ENCODE measurements around the gene CNN2. TPM values are rescaled to one million over a fixed set of nuclear protein-coding genes. Genes with fewer than 3 reads are reported as not detected.

Gene CNN2
- total and polyA plus RNA-seq, 9 of the 15 experiments (the other 6 are each of a cell fraction or from before 2014, with no cell fraction given): 12.1 to 174 (median 52.7) TPM

GRCh38 chr19:1028062-1028926 is 1.9 kb downstream of the CNN2 start (continued):
- peak; percentile 63 for TF ChIP-seq TEAD4 (IDR thresholded peaks at IDR 0.05; ENCODE audit: low read length)
- no peak for TF ChIP-seq TEAD4 (CRISPR knock-in tag; IDR thresholded peaks at IDR 0.05; ENCODE audit: borderline replicate concordance)
- TF ChIP-seq NR2C2 (CRISPR knock-in tag; IDR thresholded peaks at IDR 0.05): no peak
- 0 out of 2 replicates have a peak, but pooled peaks have one; percentile 23 for TF ChIP-seq NR2C2 (tag; IDR thresholded peaks at IDR 0.05)
- TF ChIP-seq SRF (CRISPR knock-in tag; IDR thresholded peaks at IDR 0.05): no peak
- TF ChIP-seq GABPA (tag; conservative IDR thresholded peaks at IDR 0.05; ENCODE audit: low read depth): peak; percentile 93
- TF ChIP-seq ETV1 (tag; conservative IDR thresholded peaks at IDR 0.05; ENCODE audit: low read depth): peak; percentile 50; the same call in 1 of the 2 replicates
- peak in 1 of 2 experiments; percentile 31; a peak in 1 of 4 replicates for TF ChIP-seq KDM1A (IDR thresholded peaks at IDR 0.05)
- TF ChIP-seq SRSF7 (optimal IDR thresholded peaks at IDR 0.05; ENCODE audit: low read depth, low read length): no peak
- no peak for TF ChIP-seq MEIS2 (IDR thresholded peaks at IDR 0.05; ENCODE audit: partially characterized antibody)
- peak; percentile 54; the same call in 1 of the 2 replicates for TF ChIP-seq NKRF (IDR thresholded peaks at IDR 0.05; ENCODE audit: borderline replicate concordance)
- no peak for TF ChIP-seq MAFF (IDR thresholded peaks at IDR 0.05; ENCODE audit: low read length)
- peak; percentile 69 for TF ChIP-seq ZBTB7A (IDR thresholded peaks at IDR 0.05; ENCODE audit: borderline replicate concordance, control insufficient read depth, low read depth, low read length)
- TF ChIP-seq SIN3A (IDR thresholded peaks at IDR 0.05; ENCODE audit: borderline replicate concordance in 2 of 2, control insufficient read depth in 1 of 2, low read depth in 2 of 2, low read length in 2 of 2): peak in 1 of 2 experiments; percentile 52; a peak in 1 of 4 replicates
- no peak for TF ChIP-seq HMG20B (CRISPR knock-in tag; IDR thresholded peaks at IDR 0.05)
- peak; percentile 55 to 62; a peak in 3 of 4 replicates for TF ChIP-seq MAZ (CRISPR knock-in tag; conservative IDR thresholded peaks at IDR 0.05 in 1 of 2, IDR thresholded peaks at IDR 0.05 in 1 of 2)
